H7 (cell line): ENCODE data around the gene C1orf167. TPM values are rescaled to one million over a fixed set of nuclear protein-coding genes. Genes with fewer than 3 reads are reported as not detected.
A peak's percentile ranks its signal among the peaks of the same experiment; 100 is the strongest.

ENCODE experiments used
- DNase-seq: peaks from one replicate; pipeline ENCODE4 v3.0.0; 2012
- H3K27me3 ChIP-seq: 2 replicates; pipeline ENCODE4 v1.6.0; 2011; ENCODE audit warnings: mild to moderate bottlenecking, low read length; ENCODE audit not compliant: control insufficient read depth, insufficient read depth
- H3K36me3 ChIP-seq: replicated peaks from 2 replicates; pipeline ENCODE4 v1.5.1; 2011; ENCODE audit warnings: low read length; ENCODE audit not compliant: control insufficient read depth, insufficient read depth
- H3K4me3 ChIP-seq: 2 replicates; pipeline ENCODE4 v1.5.1; 2011; ENCODE audit warnings: low read depth, mild to moderate bottlenecking, control low read depth, low read length, moderate library complexity; ENCODE audit not compliant: insufficient read depth
- total RNA-seq: library from RNA; depleted of rRNA; stranded (reverse); fragments of >200 nt; shearing (Covaris generic); gene quantifications from 2 replicates; pipeline ENCODE4 v1.2.3, GENCODE V29; 2014

The C1orf167 gene
- total RNA-seq, 1 experiment from 2014 or later = 0.28 TPM

- H3K4me3 ChIP-seq = no peak overlapping the region
- H3K27me3 ChIP-seq = peaks cover 12% of the 10 kb centered on the region
- no peak for DNase-seq
- no peaks in the 10 kb centered on the region for H3K36me3 ChIP-seq
These were observed 4.4 kb downstream of the C1orf167 start for GRCh38 chr1:11766429-11766776.

- Histone ChIP-seq H3K4me3 (no peak overlapping the region), H3K27me3 (no peaks in the 10 kb centered on the region), H3K36me3 (no peaks in the 10 kb centered on the region)
- DNase-seq = no peak
These were observed 6.1 kb downstream of the C1orf167 start for GRCh38 chr1:11767922-11768704.

GRCh38 chr1:11768821-11769220, 6.8 kb downstream of the C1orf167 start:
- Histone ChIP-seq H3K36me3 (no peaks in the 10 kb centered on the region), H3K27me3 (no peaks in the 10 kb centered on the region), H3K4me3 (no peak overlapping the region)
- peak; percentile 64 for DNase-seq

- H3K4me3 ChIP-seq = no peak overlapping the region
- DNase-seq = no peak
- no peaks in the 10 kb centered on the region for H3K27me3 ChIP-seq
- H3K36me3 ChIP-seq = no peaks in the 10 kb centered on the region
These were observed 7.3 kb downstream of the C1orf167 start for GRCh38 chr1:11769274-11769673.

- no peaks in the 10 kb centered on the region for H3K27me3 ChIP-seq
These were observed 8.0 kb downstream of the C1orf167 start for GRCh38 chr1:11770011-11770410.

GRCh38 chr1:11771481-11772043, 9.6 kb downstream of the C1orf167 start:
- H3K4me3 ChIP-seq = no peak overlapping the region
- H3K27me3 ChIP-seq = no peaks in the 10 kb centered on the region
- no peaks in the 10 kb centered on the region for H3K36me3 ChIP-seq
- no peak for DNase-seq

More at GRCh38 chr1:11770011-11770410, 8.0 kb downstream of the C1orf167 start:
- H3K4me3 ChIP-seq = no peak overlapping the region
- no peaks in the 10 kb centered on the region for H3K36me3 ChIP-seq
- no peak for DNase-seq

- H3K27me3 ChIP-seq = no peaks in the 10 kb centered on the region
- H3K36me3 ChIP-seq = no peaks in the 10 kb centered on the region
- H3K4me3 ChIP-seq = no peak overlapping the region
- no peak for DNase-seq
These were observed 10.5 kb downstream of the C1orf167 start for GRCh38 chr1:11772458-11772857.

GRCh38 chr1:11774753-11775152, 12.8 kb downstream of the C1orf167 start:
- Histone ChIP-seq H3K4me3 (no peak overlapping the region), H3K36me3 (no peaks in the 10 kb centered on the region), H3K27me3 (no peaks in the 10 kb centered on the region)
- DNase-seq = no peak

GRCh38 chr1:11777658-11778322, 15.8 kb downstream of the C1orf167 start:
- no peaks in the 10 kb centered on the region for H3K27me3 ChIP-seq
- no peak for DNase-seq
- H3K4me3 ChIP-seq = no peak overlapping the region
- H3K36me3 ChIP-seq = no peaks in the 10 kb centered on the region; the same call in 1 of the 2 replicates

- H3K27me3 ChIP-seq = no peaks in the 10 kb centered on the region
- DNase-seq = no peak
- no peak overlapping the region for H3K4me3 ChIP-seq
- no peaks in the 10 kb centered on the region; the same call in 1 of the 2 replicates for H3K36me3 ChIP-seq
These were observed 16.3 kb downstream of the C1orf167 start for GRCh38 chr1:11778336-11778735.

GRCh38 chr1:11778844-11779623, 17.0 kb downstream of the C1orf167 start:
- DNase-seq = no peak
- Histone ChIP-seq H3K27me3 (no peaks in the 10 kb centered on the region), H3K4me3 (no peak overlapping the region), H3K36me3 (no peaks in the 10 kb centered on the region; the same call in 1 of the 2 replicates)

GRCh38 chr1:11779715-11780379, 17.9 kb downstream of the C1orf167 start:
- Histone ChIP-seq H3K27me3 (no peaks in the 10 kb centered on the region), H3K4me3 (no peak overlapping the region), H3K36me3 (no peaks in the 10 kb centered on the region; the same call in 1 of the 2 replicates)
- DNase-seq = no peak

GRCh38 chr1:11780380-11781147, 18.6 kb downstream of the C1orf167 start:
- H3K4me3 ChIP-seq = no peak overlapping the region
- no peaks in the 10 kb centered on the region; the same call in 1 of the 2 replicates for H3K36me3 ChIP-seq
- DNase-seq = no peak

More at GRCh38 chr1:11780380-11781147, 18.6 kb downstream of the C1orf167 start:
- no peaks in the 10 kb centered on the region for H3K27me3 ChIP-seq
